Sigmoid colon (tissue), 7 donors: Measurements from ENCODE around the gene UBE2H. TPM values are rescaled to one million over a fixed set of nuclear protein-coding genes. Genes with fewer than 3 reads are reported as not detected.
A peak's percentile ranks its signal among the peaks of the same experiment; 100 is the strongest.
"Not testable (repeated sequence)": the region's sequence is repeated elsewhere in the genome, so short reads cannot be mapped to it uniquely, and the experiment has no call there.

Source experiments
- DNase-seq: peaks from one replicate; pipeline ENCODE4 v3.0.0-alpha.2; 2019
- H3K27ac ChIP-seq, 4 donors: fragments of 200-600 bp; sonication (generic); one replicate each; pipeline ENCODE4 v1.5.1; 2016 to 2019; ENCODE audit warnings: mild to moderate bottlenecking in 1 of 4
- H3K27me3 ChIP-seq, 3 donors: fragments of 200-600 bp; sonication (generic); one replicate each; pipeline ENCODE4 v1.5.1; 2019; ENCODE audit warnings: mild to moderate bottlenecking in 1 of 3
- H3K36me3 ChIP-seq, 4 donors: fragments of 200-600 bp; sonication (generic); one replicate each; pipeline ENCODE4 v1.5.1; 2016 to 2019
- H3K4me1 ChIP-seq, 4 donors: fragments of 200-600 bp; sonication (generic); one replicate each; pipeline ENCODE4 v1.5.1; 2017 to 2019
- H3K4me3 ChIP-seq, 4 donors: fragments of 200-600 bp; sonication (generic); one replicate each; pipeline ENCODE4 v1.5.1; 2017 to 2019; ENCODE audit warnings: mild to moderate bottlenecking in 2 of 4, moderate library complexity in 1 of 4
- H3K9me3 ChIP-seq, 4 donors: fragments of 200-600 bp in 3 of 4; sonication (generic) in 3 of 4; one replicate each; pipeline versions ENCODE4 v1.5.1 to v1.6.1; 2013 to 2019
- CTCF ChIP-seq, 4 experiments: fragments of 450-650 bp in 3 of 4; fragments of 200-600 bp in 1 of 4; IDR thresholded peaks; one replicate each; pipeline ENCODE4 v1.5.1; 2016 to 2019; ENCODE audit warnings: antibody characterized with exemption in 4 of 4, mild to moderate bottlenecking in 3 of 4, moderate library complexity in 2 of 4
- EP300 ChIP-seq, 4 donors: sonication (generic); formaldehyde crosslinking; IDR thresholded peaks; one replicate each; pipeline ENCODE4 v1.6.1; 2017; ENCODE audit warnings: antibody characterized with exemption in 4 of 4
- POLR2A ChIP-seq, 2 donors: fragments of 450-650 bp; IDR thresholded peaks; one replicate each; pipeline ENCODE4 v1.6.1; 2016; ENCODE audit warnings: antibody characterized with exemption in 2 of 2, mild to moderate bottlenecking in 2 of 2, moderate library complexity in 2 of 2
- POLR2AphosphoS5 ChIP-seq, 4 donors: sonication (generic); formaldehyde crosslinking; IDR thresholded peaks; one replicate each; pipeline ENCODE4 v1.6.1; 2017; ENCODE audit warnings: antibody characterized with exemption in 4 of 4
- WGBS, 2 donors: extraction: QIAGEN DNeasy Blood & Tissue Kit; methylation state at CpG; one replicate each; pipeline ENCODE4 v1.1.7; 2013; 5-methylcytosine and 5-hydroxymethylcytosine counted together
- intact Hi-C: fragments of 100-400 bp; cut with DNase I; formaldehyde crosslinking; loops from one replicate; pipeline ENCODE4 v1.15.1; 2023
- polyA plus RNA-seq, 3 donors: library from polyadenylated mRNA; stranded (reverse); fragments of 200-250 nt; gene quantifications; one replicate each; pipeline ENCODE4 v1.2.3, GENCODE V29; 2013
- total RNA-seq, 4 donors: library from RNA; depleted of rRNA; stranded (reverse); fragments of >200 nt; gene quantifications; one replicate each; pipeline ENCODE4 v1.1.0, GENCODE V29; 2016
- donor health status: healthy with polysubstance abuse.
- donor health status: Bipolar disorder and iron deficiency.
- donor health status: healthy.

UBE2H gene
- total and polyA plus RNA-seq, 7 donors: 20.4 to 99.7 (median 68.8) TPM

DNA sequence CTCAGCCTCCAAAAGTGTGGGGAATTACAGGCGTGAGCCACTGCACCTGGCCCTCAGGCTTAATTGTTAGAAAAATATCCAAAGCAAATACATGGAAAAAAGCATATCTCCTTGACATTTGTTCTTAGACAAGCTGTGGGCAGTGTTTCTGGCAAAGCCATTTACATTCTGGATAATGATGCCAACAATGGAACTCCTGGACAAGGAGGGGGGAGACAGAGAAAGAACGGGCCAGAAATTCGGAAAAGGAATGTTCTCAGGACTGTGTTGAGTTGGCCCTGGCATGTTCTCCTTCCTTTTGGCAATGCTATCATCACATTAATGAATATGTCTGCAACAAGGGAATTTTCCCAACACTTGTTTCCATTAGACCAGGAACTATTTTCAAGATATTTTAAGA, 88.7 kb downstream of the UBE2H start:
- Histone ChIP-seq H3K4me1 (peaks cover 0 to 82% (median 74%) of the 10 kb centered on the region in 4 donors), H3K9me3 (no peaks in the 10 kb centered on the region), H3K27me3 (no peaks in the 10 kb centered on the region), H3K27ac (peak overlapping the region; percentile 43 to 76 (median 72)), H3K36me3 (no peaks in the 10 kb centered on the region), H3K4me3 (no peak overlapping the region)
- 84 to 86% methylated on average over 3 of the region's 3 CpGs for WGBS, 2 donors
- DNase-seq: no peak
- no peak for TF ChIP-seq POLR2A (IDR thresholded peaks at IDR 0.05)
- TF ChIP-seq POLR2AphosphoS5 (IDR thresholded peaks at IDR 0.05): peak in 3 of 4 donors; percentile 30 to 35 (median 30)
- TF ChIP-seq EP300 (IDR thresholded peaks at IDR 0.05): no peak
- TF ChIP-seq CTCF (IDR thresholded peaks at IDR 0.05): no peak
- intact Hi-C loops: no loop called here

- Histone ChIP-seq H3K4me1 (peaks cover 0 to 88% (median 78%) of the 10 kb centered on the region in 4 donors), H3K9me3 (no peaks in the 10 kb centered on the region), H3K36me3 (no peaks in the 10 kb centered on the region), H3K27me3 (no peaks in the 10 kb centered on the region), H3K27ac (peak overlapping the region; percentile 43 to 76 (median 72)), H3K4me3 (no peak overlapping the region)
- 53 to 76% methylated on average over 3 of the region's 3 CpGs for WGBS, 2 donors
- no peak for DNase-seq
- intact Hi-C loops: no loop called here
- no peak for TF ChIP-seq CTCF (IDR thresholded peaks at IDR 0.05)
- no peak for TF ChIP-seq POLR2AphosphoS5 (IDR thresholded peaks at IDR 0.05)
- no peak for TF ChIP-seq EP300 (IDR thresholded peaks at IDR 0.05)
- TF ChIP-seq POLR2A (IDR thresholded peaks at IDR 0.05): no peak
Observed at GRCh38 chr7:129862682-129863081, 90.1 kb downstream of the UBE2H start.

GRCh38 chr7:129860784-129861183, 92.0 kb downstream of the UBE2H start:
- H3K27me3 ChIP-seq, H3K9me3 ChIP-seq, H3K4me3 ChIP-seq, DNase-seq, intact Hi-C loops, H3K36me3 ChIP-seq: not testable (repeated sequence)
- peak overlapping the region in 2 of 4 donors; percentile 7 to 69 for H3K27ac ChIP-seq
- WGBS, 2 donors: 80 to 83% methylated on average over 6 of the region's 6 CpGs
- H3K4me1 ChIP-seq: peaks cover 0 to 84% (median 67%) of the 10 kb centered on the region in 4 donors

GRCh38 chr7:129859183-129859582, 93.6 kb downstream of the UBE2H start:
- Histone ChIP-seq H3K4me1 (peaks cover 0 to 84% (median 60%) of the 10 kb centered on the region in 4 donors), H3K27ac (peak overlapping the region in 3 of 4 donors; percentile 10 to 69 (median 32)), H3K4me3 (no peak overlapping the region), H3K36me3 (no peaks in the 10 kb centered on the region), H3K27me3 (no peaks in the 10 kb centered on the region), H3K9me3 (no peaks in the 10 kb centered on the region)
- 44 to 85% methylated on average over 2 of the region's 2 CpGs for WGBS, 2 donors
- no peak for DNase-seq
- intact Hi-C loops: no loop called here
- TF ChIP-seq POLR2A (IDR thresholded peaks at IDR 0.05) (no peak), EP300 (IDR thresholded peaks at IDR 0.05) (no peak), POLR2AphosphoS5 (IDR thresholded peaks at IDR 0.05) (no peak), CTCF (IDR thresholded peaks at IDR 0.05) (no peak)

GRCh38 chr7:129858490-129858889, 94.3 kb downstream of the UBE2H start:
- Histone ChIP-seq H3K27ac (peak overlapping the region in 3 of 4 donors; percentile 10 to 69 (median 32)), H3K9me3 (no peaks in the 10 kb centered on the region), H3K4me1 (peaks cover 0 to 84% (median 60%) of the 10 kb centered on the region in 4 donors), H3K36me3 (no peaks in the 10 kb centered on the region), H3K27me3 (no peaks in the 10 kb centered on the region), H3K4me3 (no peak overlapping the region)
- intact Hi-C loops: no loop called here
- WGBS, 2 donors: 66 to 77% methylated on average over 2 of the region's 2 CpGs
- TF ChIP-seq CTCF (IDR thresholded peaks at IDR 0.05): no peak
- no peak for TF ChIP-seq EP300 (IDR thresholded peaks at IDR 0.05)
- no peak for TF ChIP-seq POLR2A (IDR thresholded peaks at IDR 0.05)
- TF ChIP-seq POLR2AphosphoS5 (IDR thresholded peaks at IDR 0.05): no peak
- no peak for DNase-seq
